Stomach (tissue), 9 donors: ENCODE measurements around the gene CRYBB3. TPM values are rescaled to one million over a fixed set of nuclear protein-coding genes. Genes with fewer than 3 reads are reported as not detected.

ENCODE experiments used
- DNase-seq, 2 donors: peaks; one replicate each; pipeline versions ENCODE4 v3.0.0 to v3.0.0-alpha.2; 2013 to 2019
- H3K27ac ChIP-seq, 5 donors: fragments of 200-600 bp in 4 of 5; sonication (generic) in 4 of 5; one replicate each; pipeline ENCODE4 v1.5.1; 2013 to 2019; ENCODE audit warnings: mild to moderate bottlenecking in 1 of 5, moderate library complexity in 1 of 5
- H3K27me3 ChIP-seq, 3 donors: fragments of 200-600 bp; sonication (generic); one replicate each; pipeline ENCODE4 v1.5.1; 2017 to 2019; ENCODE audit warnings: mixed run types in 1 of 3
- H3K36me3 ChIP-seq, 4 donors: fragments of 200-600 bp; sonication (generic); 1 replicate in 3 of 4; 2 replicates in 1 of 4; pipeline ENCODE4 v1.5.1; 2016 to 2019
- H3K4me1 ChIP-seq, 4 donors: fragments of 200-600 bp; sonication (generic); one replicate each; pipeline ENCODE4 v1.5.1; 2016 to 2019
- H3K4me3 ChIP-seq, 4 donors: fragments of 200-600 bp; sonication (generic) in 3 of 4; one replicate each; pipeline ENCODE4 v1.5.1; 2016 to 2019; ENCODE audit warnings: mild to moderate bottlenecking in 1 of 4
- H3K9me3 ChIP-seq, 4 donors: fragments of 200-600 bp; sonication (generic); one replicate each; pipeline ENCODE4 v1.5.1; 2016 to 2019
- CTCF ChIP-seq, 7 experiments: fragments of 450-650 bp in 4 of 7; fragments of 200-600 bp in 3 of 7; sonication (generic) in 3 of 7; IDR thresholded peaks; one replicate each; pipeline ENCODE4 v1.5.1; 2016 to 2019; ENCODE audit warnings: antibody characterized with exemption in 7 of 7, control low read depth in 2 of 7, mild to moderate bottlenecking in 1 of 7
- EP300 ChIP-seq: sonication (generic); formaldehyde crosslinking; IDR thresholded peaks from one replicate; pipeline ENCODE4 v1.6.1; 2017; ENCODE audit warnings: antibody characterized with exemption
- POLR2A ChIP-seq, 4 donors: fragments of 450-650 bp; IDR thresholded peaks; one replicate each; pipeline ENCODE4 v1.6.1; 2016; ENCODE audit warnings: antibody characterized with exemption in 4 of 4, control low read depth in 2 of 4, mild to moderate bottlenecking in 1 of 4, moderate library complexity in 1 of 4
- POLR2AphosphoS5 ChIP-seq, 3 donors: sonication (generic); formaldehyde crosslinking; IDR thresholded peaks; one replicate each; pipeline ENCODE4 v1.6.1; 2016; ENCODE audit warnings: antibody characterized with exemption in 3 of 3
- WGBS, 5 donors: extraction: QIAGEN DNeasy Blood & Tissue Kit in 3 of 5; methylation state at CpG; one replicate each; pipeline versions ENCODE4 v1.1.5 to v1.1.7; 2013 to 2018; 5-methylcytosine and 5-hydroxymethylcytosine counted together
- intact Hi-C: fragments of 100-400 bp; cut with DNase I; formaldehyde crosslinking; loops from one replicate; pipeline ENCODE4 v1.15.1; 2023; ENCODE audit warnings: low total_unique reads
- polyA plus RNA-seq, 3 donors: library from polyadenylated mRNA; stranded (reverse); fragments of 200-250 nt; gene quantifications; one replicate each; pipeline ENCODE4 v1.2.3, GENCODE V29; 2013
- total RNA-seq, 5 donors: library from RNA; depleted of rRNA; stranded (reverse); fragments of >200 nt; gene quantifications; one replicate each; pipeline versions ENCODE4 v1.1.0 to v1.2.3, GENCODE V29; 2014 to 2016
- donor health status: healthy with polysubstance abuse.
- donor health status: Bipolar disorder and iron deficiency.
- donor health status: healthy.

The CRYBB3 gene
- total and polyA plus RNA-seq, 8 donors, result 0.33 TPM; not detected in 7

GRCh38 chr22:25216230-25216629 lies 16.6 kb downstream of the CRYBB3 start:
- H3K36me3 ChIP-seq, result no peaks in the 10 kb centered on the region
- no peak overlapping the region for H3K27ac ChIP-seq
- DNase-seq, result no peak
- no peak for TF ChIP-seq EP300
- TF ChIP-seq POLR2AphosphoS5 (IDR thresholded peaks at IDR 0.05), result no peak
- no peak for TF ChIP-seq POLR2A (IDR thresholded peaks at IDR 0.05)
- TF ChIP-seq CTCF (IDR thresholded peaks at IDR 0.05), result no peak
- H3K9me3 ChIP-seq, result peaks cover 0 to 15% (median 6%) of the 10 kb centered on the region in 4 donors
- intact Hi-C loops, result no loop called here
- H3K4me3 ChIP-seq, result no peak overlapping the region
- 70 to 95% (median 84%) methylated on average over 2 of the region's 2 CpGs for WGBS, 5 donors
- H3K4me1 ChIP-seq, result no peaks in the 10 kb centered on the region
- peaks cover 0 to 19% (median 3%) of the 10 kb centered on the region in 3 donors for H3K27me3 ChIP-seq

GRCh38 chr22:25219211-25219689 lies 19.6 kb downstream of the CRYBB3 start, which contains the start of gene CRYBB2:
Gene CRYBB2, plus strand, starts transcription at chr22:25219639. Its CDS starts 1,791 bp downstream, at chr22:25221430.
- no peak for TF ChIP-seq POLR2A (IDR thresholded peaks at IDR 0.05)
- TF ChIP-seq CTCF (IDR thresholded peaks at IDR 0.05), result no peak
- no peak for TF ChIP-seq EP300
- peaks cover 0 to 37% (median 3%) of the 10 kb centered on the region in 3 donors for H3K27me3 ChIP-seq
- H3K9me3 ChIP-seq, result peaks cover 0 to 8% (median 0%) of the 10 kb centered on the region in 4 donors
- no peak within 1 kb of the TSS for H3K27ac ChIP-seq
- intact Hi-C loops, result no loop called here
- 89 to 92% (median 90%) methylated on average over 19 of the region's 19 CpGs for WGBS, 5 donors
- H3K4me3 ChIP-seq, result no peak within 1 kb of the TSS
- DNase-seq, result no peak
- no peaks in the 10 kb centered on the region for H3K4me1 ChIP-seq
- H3K36me3 ChIP-seq, result no peaks in the 10 kb centered on the region

GRCh38 chr22:25219948-25220442 lies 20.3 kb downstream of the CRYBB3 start:
- 49 to 60% (median 54%) methylated on average over 4 of the region's 4 CpGs for WGBS, 5 donors
- Histone ChIP-seq H3K36me3 (no peaks in the 10 kb centered on the region), H3K27ac (no peak overlapping the region), H3K9me3 (peaks cover 0 to under 1% (median 0%) of the 10 kb centered on the region in 4 donors), H3K27me3 (peaks cover 0 to 42% (median 3%) of the 10 kb centered on the region in 3 donors), H3K4me3 (no peak overlapping the region), H3K4me1 (no peaks in the 10 kb centered on the region)
- intact Hi-C loops, result no loop called here
- TF ChIP-seq CTCF (IDR thresholded peaks at IDR 0.05) (no peak), EP300 (no peak), POLR2A (IDR thresholded peaks at IDR 0.05) (no peak), POLR2AphosphoS5 (IDR thresholded peaks at IDR 0.05) (no peak)
- DNase-seq, result no peak

- H3K4me3 ChIP-seq, result no peak overlapping the region
- intact Hi-C loops, result no loop called here
- H3K27ac ChIP-seq, result no peak overlapping the region
- no peak for DNase-seq
- no peaks in the 10 kb centered on the region for H3K9me3 ChIP-seq
- no peak for TF ChIP-seq CTCF (IDR thresholded peaks at IDR 0.05)
- TF ChIP-seq POLR2AphosphoS5 (IDR thresholded peaks at IDR 0.05), result no peak
- no peak for TF ChIP-seq EP300
- TF ChIP-seq POLR2A (IDR thresholded peaks at IDR 0.05), result no peak
- peaks cover 0 to 48% (median 3%) of the 10 kb centered on the region in 3 donors for H3K27me3 ChIP-seq
- no peaks in the 10 kb centered on the region for H3K36me3 ChIP-seq
- whole genome bisulfite sequencing, 5 donors, result 64 to 73% (median 71%) methylated on average over 8 of the region's 8 CpGs
- H3K4me1 ChIP-seq, result no peaks in the 10 kb centered on the region
These were observed 22.1 kb downstream of the CRYBB3 start for GRCh38 chr22:25221790-25222189.
